PC-9 (cell line): ENCODE results near the gene PHACTR1. TPM values are rescaled to one million over a fixed set of nuclear protein-coding genes. Genes with fewer than 3 reads are reported as not detected.

Experiments
- BruUV-seq: library from RNA; stranded (reverse); fragments of 400-500 nt; replicated peaks from 2 replicates; lab custom pipeline; 2021; lab: Mats Ljungman, UMichigan
- CTCF ChIA-PET: fragments of 300-600 bp; sonication (Branson Sonifier 250); formaldehyde crosslinking; loops from one replicate; lab custom pipeline; 2022; ENCODE audit warnings: antibody characterized with exemption; lab: Charles Lee
- POLR2A ChIA-PET: fragments of 300-600 bp; sonication (Branson Sonifier 250); formaldehyde crosslinking; loops from one replicate; lab custom pipeline; 2022; ENCODE audit warnings: antibody characterized with exemption; ENCODE audit not compliant: unreplicated experiment; lab: Charles Lee
- DNase-seq, 2 experiments: peaks; one replicate each; pipeline versions ENCODE4 v3.0.0 to v3.0.0-alpha.2; 2015 to 2022; ENCODE audit warnings: mixed read lengths in 1 of 2
- H2AFZ ChIP-seq: fragments of 200-600 bp; sonication (generic); 2 replicates; pipeline ENCODE4 v1.8.1; 2017; ENCODE audit warnings: antibody characterized with exemption
- H3F3A ChIP-seq: fragments of 200-600 bp; sonication (generic); 2 replicates; pipeline ENCODE4 v1.8.1; 2017; ENCODE audit warnings: antibody characterized with exemption, mild to moderate bottlenecking, low read depth; ENCODE audit not compliant: insufficient read depth
- H3K27ac ChIP-seq: fragments of 200-600 bp; sonication (generic); 2 replicates; pipeline ENCODE4 v1.6.1; 2016; ENCODE audit warnings: mixed run types
- H3K27me3 ChIP-seq: fragments of 200-600 bp; sonication (generic); 2 replicates; pipeline ENCODE4 v1.6.1; 2016; ENCODE audit warnings: low read depth, mixed run types; ENCODE audit not compliant: insufficient read depth
- H3K36me3 ChIP-seq: fragments of 200-600 bp; sonication (generic); 2 replicates; pipeline ENCODE4 v1.6.1; 2016; ENCODE audit warnings: low read depth, mixed run types
- H3K4me1 ChIP-seq: fragments of 200-600 bp; sonication (generic); replicated peaks from 2 replicates; pipeline ENCODE4 v1.6.1; 2016; ENCODE audit warnings: mixed run types; ENCODE audit not compliant: insufficient read depth
- H3K4me2 ChIP-seq: fragments of 200-600 bp; sonication (generic); 2 replicates; pipeline ENCODE4 v1.6.1; 2017; ENCODE audit warnings: mixed run types
- H3K4me3 ChIP-seq: fragments of 200-600 bp; sonication (generic); 2 replicates; pipeline ENCODE4 v1.6.1; 2016; ENCODE audit warnings: mixed run types
- H3K79me2 ChIP-seq: fragments of 200-600 bp; sonication (generic); 2 replicates; pipeline ENCODE4 v1.6.1; 2017; ENCODE audit warnings: low read depth, mixed run types
- H3K9me2 ChIP-seq: fragments of 200-600 bp; sonication (generic); 2 replicates; pipeline ENCODE4 v1.8.1; 2017; ENCODE audit warnings: mild to moderate bottlenecking; ENCODE audit not compliant: insufficient read depth
- H3K9me3 ChIP-seq: fragments of 200-600 bp; sonication (generic); 2 replicates; pipeline ENCODE4 v1.8.1; 2016; ENCODE audit warnings: low read depth; ENCODE audit not compliant: insufficient read depth
- H4K20me1 ChIP-seq: fragments of 200-600 bp; sonication (generic); 2 replicates; pipeline ENCODE4 v1.8.1; 2017; ENCODE audit not compliant: insufficient read depth
- EZH2 ChIP-seq: fragments of 200-600 bp; sonication (generic); IDR thresholded peaks from 2 replicates; pipeline ENCODE4 v1.8.0; 2017; ENCODE audit warnings: antibody characterized with exemption, low read depth
- intact Hi-C: fragments of 100-400 bp; cut with micrococcal nuclease; formaldehyde crosslinking; loops from one replicate; pipeline ENCODE4 v1.10.0; 2022; ENCODE audit not compliant: unreplicated experiment
- total RNA-seq: library from RNA; stranded (reverse); gene quantifications from 2 replicates; pipeline ENCODE4 v1.2.3, GENCODE V29; 2021
- TF ChIP-seq, protein P1 (sequence below): fragments of 200-600 bp; sonication (generic); conservative IDR thresholded peaks from 2 replicates; pipeline ENCODE4 v1.6.1; 2017; ENCODE audit warnings: mixed run types, antibody characterized with exemption, mild to moderate bottlenecking, moderate library complexity

PHACTR1 gene
- total RNA-seq, 1 experiment from 2014 or later, result not detected

DNA sequence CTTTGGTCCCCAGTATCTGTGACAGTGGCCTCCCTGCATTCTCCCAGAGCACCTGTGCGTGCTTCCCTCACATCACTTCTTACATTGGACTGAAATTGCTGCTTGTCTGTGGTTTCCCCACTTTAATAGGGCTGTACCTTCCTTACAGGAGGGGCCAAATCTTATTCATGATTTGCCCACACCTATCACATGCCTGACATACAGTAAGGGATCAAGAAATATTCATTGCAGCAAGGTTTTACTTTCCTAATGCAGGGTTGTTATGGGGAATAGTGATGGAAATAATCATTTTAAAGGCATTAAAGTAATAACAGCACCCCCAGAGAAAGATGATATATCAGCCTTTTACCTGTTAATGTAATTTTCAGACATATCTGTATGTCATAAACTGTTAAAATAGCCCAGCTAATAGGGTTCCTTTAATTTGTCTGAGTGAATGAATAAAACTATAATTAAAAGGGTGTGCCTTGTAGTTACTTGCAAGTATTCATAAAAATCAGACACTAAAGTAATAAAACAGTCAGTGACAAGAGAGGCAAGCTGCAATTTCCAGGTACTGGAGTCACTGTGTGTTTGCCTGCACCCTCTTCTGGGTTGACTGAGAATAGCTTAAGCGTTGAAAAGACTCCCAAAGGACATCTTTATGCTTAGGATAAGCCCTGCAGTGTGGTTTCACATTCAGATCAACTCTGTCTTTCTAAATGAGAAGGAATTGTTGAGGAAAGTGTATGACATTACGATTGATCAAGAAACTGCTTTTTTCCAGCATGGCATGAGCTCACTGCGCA, 182.7 kb downstream of the PHACTR1 start:
- intact Hi-C loops, result loop anchor here (10.0 kb wide), 1 partner anchor 1244 kb away; no protein-coding TSS in a partner anchor
- H3K27ac ChIP-seq, result no peak overlapping the region
- no peaks in the 10 kb centered on the region for H3K4me1 ChIP-seq
- no peak for DNase-seq
- H3K4me3 ChIP-seq, result no peak overlapping the region
- BruUV-seq, result no TSS peak
- no peaks in the 10 kb centered on the region for H3K36me3 ChIP-seq
- H3F3A ChIP-seq, result no peaks in the 10 kb centered on the region
- CTCF ChIA-PET, result no interaction called here
- TF ChIP-seq, protein P1, sequence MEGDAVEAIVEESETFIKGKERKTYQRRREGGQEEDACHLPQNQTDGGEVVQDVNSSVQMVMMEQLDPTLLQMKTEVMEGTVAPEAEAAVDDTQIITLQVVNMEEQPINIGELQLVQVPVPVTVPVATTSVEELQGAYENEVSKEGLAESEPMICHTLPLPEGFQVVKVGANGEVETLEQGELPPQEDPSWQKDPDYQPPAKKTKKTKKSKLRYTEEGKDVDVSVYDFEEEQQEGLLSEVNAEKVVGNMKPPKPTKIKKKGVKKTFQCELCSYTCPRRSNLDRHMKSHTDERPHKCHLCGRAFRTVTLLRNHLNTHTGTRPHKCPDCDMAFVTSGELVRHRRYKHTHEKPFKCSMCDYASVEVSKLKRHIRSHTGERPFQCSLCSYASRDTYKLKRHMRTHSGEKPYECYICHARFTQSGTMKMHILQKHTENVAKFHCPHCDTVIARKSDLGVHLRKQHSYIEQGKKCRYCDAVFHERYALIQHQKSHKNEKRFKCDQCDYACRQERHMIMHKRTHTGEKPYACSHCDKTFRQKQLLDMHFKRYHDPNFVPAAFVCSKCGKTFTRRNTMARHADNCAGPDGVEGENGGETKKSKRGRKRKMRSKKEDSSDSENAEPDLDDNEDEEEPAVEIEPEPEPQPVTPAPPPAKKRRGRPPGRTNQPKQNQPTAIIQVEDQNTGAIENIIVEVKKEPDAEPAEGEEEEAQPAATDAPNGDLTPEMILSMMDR, result no peak
- TF ChIP-seq EZH2, result no peak
- H3K79me2 ChIP-seq, result no peaks in the 10 kb centered on the region
- H3K9me3 ChIP-seq, result no peaks in the 10 kb centered on the region
- POLR2A ChIA-PET, result no interaction called here
- peaks cover 79% of the 10 kb centered on the region for H3K27me3 ChIP-seq
- no peak overlapping the region for H2AFZ ChIP-seq
- H4K20me1 ChIP-seq, result no peaks in the 10 kb centered on the region
- no peak overlapping the region for H3K4me2 ChIP-seq
- 0 out of 2 replicates have a peak, but pooled peaks cover 5% of the 10 kb centered on the region for H3K9me2 ChIP-seq

DNA sequence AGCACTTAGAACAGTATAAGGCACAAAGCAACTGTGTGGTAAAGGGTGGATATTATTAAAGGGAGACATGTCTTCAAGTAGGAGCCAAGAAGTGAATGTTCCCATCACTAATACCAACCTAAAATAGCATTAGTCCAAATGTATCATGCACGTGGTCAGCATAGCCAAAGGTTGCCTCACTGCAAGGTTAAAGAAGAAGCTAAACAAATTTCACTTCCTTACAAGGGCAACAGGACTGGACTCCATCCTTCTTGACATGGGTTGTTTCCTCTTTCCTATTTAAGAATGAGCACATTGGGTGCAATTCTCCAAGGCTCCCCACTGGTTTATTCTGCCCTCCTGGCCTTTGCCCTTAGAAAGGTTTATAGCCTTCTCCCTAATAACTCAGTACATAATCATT, 186.7 kb downstream of the PHACTR1 start:
- H3K27me3 ChIP-seq, result peaks cover 75% of the 10 kb centered on the region
- no peaks in the 10 kb centered on the region for H3F3A ChIP-seq
- intact Hi-C loops, result no loop called here
- no peaks in the 10 kb centered on the region for H3K79me2 ChIP-seq
- no peaks in the 10 kb centered on the region for H3K4me1 ChIP-seq
- H3K4me2 ChIP-seq, result no peak overlapping the region
- no peaks in the 10 kb centered on the region for H3K9me3 ChIP-seq
- TF ChIP-seq EZH2, result no peak
- TF ChIP-seq, protein P1, result no peak
- CTCF ChIA-PET, result no interaction called here
- H3K4me3 ChIP-seq, result no peak overlapping the region
- H4K20me1 ChIP-seq, result no peaks in the 10 kb centered on the region
- H3K27ac ChIP-seq, result no peak overlapping the region
- POLR2A ChIA-PET, result no interaction called here
- H2AFZ ChIP-seq, result no peak overlapping the region
- H3K36me3 ChIP-seq, result no peaks in the 10 kb centered on the region
- DNase-seq, result no peak
- H3K9me2 ChIP-seq, result 0 out of 2 replicates have a peak, but pooled peaks cover 5% of the 10 kb centered on the region
- no TSS peak for BruUV-seq

DNA sequence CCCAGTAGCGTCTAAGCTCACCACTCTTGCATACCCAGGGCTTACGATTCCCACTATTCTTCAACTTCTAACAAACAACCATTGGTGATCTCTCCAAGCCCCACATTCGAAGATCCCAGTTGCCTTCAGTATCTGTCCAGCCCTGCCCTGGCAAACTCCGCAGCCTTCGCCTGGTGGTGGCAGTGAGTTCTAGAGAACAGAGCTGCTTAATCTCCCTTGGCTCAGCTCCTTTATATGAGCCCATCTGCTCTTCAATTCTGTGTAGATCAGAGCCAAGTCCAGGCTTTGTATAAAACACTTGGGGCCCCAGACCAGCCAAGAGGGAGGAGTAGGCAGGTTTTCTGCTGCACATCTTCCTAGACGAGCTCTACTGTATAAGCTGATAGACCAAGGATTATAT, 193.3 kb downstream of the PHACTR1 start:
- POLR2A ChIA-PET, result no interaction called here
- H3K27me3 ChIP-seq, result peaks cover 68% of the 10 kb centered on the region

More for the DNA sequence above, 193.3 kb downstream of the PHACTR1 start:
- no peak for DNase-seq
- Histone ChIP-seq H3K9me2 (no peaks in the 10 kb centered on the region), H3K4me2 (no peak overlapping the region), H3K27ac (no peak overlapping the region), H3K36me3 (no peaks in the 10 kb centered on the region), H3K9me3 (no peaks in the 10 kb centered on the region; the same call in 1 of the 2 replicates), H2AFZ (no peak overlapping the region), H4K20me1 (no peaks in the 10 kb centered on the region), H3F3A (no peaks in the 10 kb centered on the region), H3K4me3 (no peak overlapping the region), H3K4me1 (no peaks in the 10 kb centered on the region), H3K79me2 (no peaks in the 10 kb centered on the region)
- CTCF ChIA-PET, result no interaction called here
- no peak for TF ChIP-seq EZH2
- TF ChIP-seq, protein P1, result no peak
- intact Hi-C loops, result loop anchor here (2.0 kb wide), 1 partner anchor 423 kb away; no protein-coding TSS in a partner anchor
- BruUV-seq, result no TSS peak
